GM23338 (cell line): ENCODE measurements around the gene CCDC117. TPM values are rescaled to one million over a fixed set of nuclear protein-coding genes. Genes with fewer than 3 reads are reported as not detected.
"Not testable (repeated sequence)": the region's sequence is repeated elsewhere in the genome, so short reads cannot be mapped to it uniquely, and the experiment has no call there.

Experiments
- ATAC-seq: fragments of 200-7000 bp; cut with Tn5 transposase; 3 replicates; pipeline ENCODE4 v1.9.1; 2020
- DNase-seq: peaks from one replicate; pipeline ENCODE4 v3.0.0-alpha.2; 2015; ENCODE audit warnings: low spot score
- H2AFZ ChIP-seq: fragments of 200-600 bp; sonication (generic); 2 replicates; pipeline ENCODE4 v1.8.0; 2016; ENCODE audit warnings: antibody characterized with exemption, mild to moderate bottlenecking, moderate library complexity
- H3F3A ChIP-seq: fragments of 200-600 bp; sonication (generic); replicated peaks from 2 replicates; pipeline ENCODE4 v1.8.0; 2017; ENCODE audit warnings: antibody characterized with exemption, mixed run types, low read depth
- H3K27ac ChIP-seq: fragments of 200-600 bp; sonication (generic); 2 replicates; pipeline ENCODE4 v1.6.1; 2016; ENCODE audit warnings: low read depth
- H3K27me3 ChIP-seq: fragments of 200-600 bp; sonication (generic); 2 replicates; pipeline ENCODE4 v1.8.0; 2016; ENCODE audit warnings: mild to moderate bottlenecking, mixed run types, moderate library complexity; ENCODE audit not compliant: insufficient read depth
- H3K36me3 ChIP-seq: fragments of 200-600 bp; sonication (generic); 2 replicates; pipeline ENCODE4 v1.8.0; 2016; ENCODE audit warnings: mild to moderate bottlenecking; ENCODE audit not compliant: insufficient read depth
- H3K4me1 ChIP-seq: fragments of 200-600 bp; sonication (generic); 2 replicates; pipeline ENCODE4 v1.8.0; 2016; ENCODE audit warnings: mild to moderate bottlenecking, moderate library complexity; ENCODE audit not compliant: insufficient read depth
- H3K4me2 ChIP-seq: fragments of 200-600 bp; sonication (generic); 2 replicates; pipeline ENCODE4 v1.7.1; 2017; ENCODE audit warnings: mixed run types
- H3K4me3 ChIP-seq: fragments of 200-600 bp; sonication (generic); 2 replicates; pipeline ENCODE4 v1.6.1; 2016; ENCODE audit warnings: mixed run types
- H3K79me2 ChIP-seq: fragments of 200-600 bp; sonication (generic); replicated peaks from 2 replicates; pipeline ENCODE4 v1.8.0; 2017; ENCODE audit warnings: mild to moderate bottlenecking; ENCODE audit not compliant: insufficient read depth
- H3K9me2 ChIP-seq: fragments of 200-600 bp; sonication (generic); 2 replicates; pipeline ENCODE4 v1.8.0; 2017; ENCODE audit not compliant: insufficient read depth
- H4K20me1 ChIP-seq: fragments of 200-600 bp; sonication (generic); replicated peaks from 2 replicates; pipeline ENCODE4 v1.8.0; 2017; ENCODE audit warnings: mild to moderate bottlenecking; ENCODE audit not compliant: insufficient read depth
- H3K27ac Mint-ChIP-seq: 2 replicates; pipeline ENCODE4 v1.8.0; 2020; ENCODE audit warnings: inconsistent platforms, mild to moderate bottlenecking, moderate library complexity, mixed read lengths
- H3K27me3 Mint-ChIP-seq: 3 replicates; pipeline ENCODE4 v1.8.0; 2022; ENCODE audit warnings: low read depth, mild to moderate bottlenecking, moderate library complexity, mixed read lengths, inconsistent platforms; ENCODE audit not compliant: insufficient read depth, poor library complexity
- H3K36me3 Mint-ChIP-seq: 3 replicates; pipeline ENCODE4 v1.8.0; 2021; ENCODE audit warnings: low read depth, mild to moderate bottlenecking, inconsistent platforms, moderate library complexity, mixed read lengths
- H3K4me1 Mint-ChIP-seq: 3 replicates; pipeline ENCODE4 v1.8.0; 2020; ENCODE audit warnings: mild to moderate bottlenecking, inconsistent platforms, mixed read lengths
- H3K4me3 Mint-ChIP-seq: 3 replicates; pipeline ENCODE4 v1.8.0; 2021; ENCODE audit warnings: moderate library complexity, mild to moderate bottlenecking, inconsistent platforms, mixed read lengths
- H3K9me3 Mint-ChIP-seq: 3 replicates; pipeline ENCODE4 v1.8.0; 2020; ENCODE audit warnings: moderate library complexity, mild to moderate bottlenecking, inconsistent platforms, mixed read lengths
- CREB1 ChIP-seq: fragments of 250-450 bp; sonication (Bioruptor Pico); IDR thresholded peaks from 2 replicates; pipeline ENCODE4 v1.5.0; 2020; ENCODE audit warnings: low read depth, mild to moderate bottlenecking, moderate library complexity
- EZH2 ChIP-seq: fragments of 200-600 bp; sonication (generic); IDR thresholded peaks from one replicate; pipeline ENCODE4 v1.8.0; 2017; ENCODE audit warnings: antibody characterized with exemption, mild to moderate bottlenecking, low read depth; ENCODE audit not compliant: unreplicated experiment
- EZH2phosphoT487 ChIP-seq: fragments of 200-600 bp; sonication (generic); IDR thresholded peaks from one replicate; pipeline ENCODE4 v1.8.1; 2018; ENCODE audit warnings: antibody characterized with exemption; ENCODE audit not compliant: unreplicated experiment
- JUNB ChIP-seq: IDR thresholded peaks from one replicate; pipeline ENCODE4 v1.6.1; 2016; ENCODE audit warnings: antibody characterized with exemption; ENCODE audit not compliant: unreplicated experiment
- NANOG ChIP-seq: IDR thresholded peaks from 2 replicates; pipeline ENCODE4 v1.6.1; 2016; ENCODE audit warnings: antibody characterized with exemption, borderline replicate concordance
- POLR2AphosphoS5 ChIP-seq: IDR thresholded peaks from 2 replicates; pipeline ENCODE4 v1.6.1; 2016; ENCODE audit warnings: antibody characterized with exemption, low read depth
- STAT1 ChIP-seq: IDR thresholded peaks from one replicate; pipeline ENCODE4 v1.6.1; 2016; ENCODE audit warnings: antibody characterized with exemption; ENCODE audit not compliant: unreplicated experiment
- ZNF114 ChIP-seq: fragments of 250-450 bp; sonication (Bioruptor Pico); IDR thresholded peaks from 2 replicates; pipeline ENCODE4 v1.5.0; 2020; ENCODE audit warnings: mild to moderate bottlenecking, moderate library complexity
- ZNF331 ChIP-seq: fragments of 250-450 bp; sonication (Bioruptor Pico); IDR thresholded peaks from 2 replicates; pipeline ENCODE4 v1.5.0; 2020; ENCODE audit warnings: low read depth, mild to moderate bottlenecking, moderate library complexity
- polyA plus RNA-seq: library from polyadenylated mRNA; unstranded; fragments of >200 nt; fragmentation: Nextera tagmentation; extraction: Ambion mirVana; gene quantifications from 2 replicates; pipeline ENCODE4 v1.2.1, GENCODE V29; 2016
- total RNA-seq: library from RNA; depleted of rRNA; stranded (reverse); fragments of >200 nt; shearing (Covaris generic); gene quantifications from 2 replicates; pipeline ENCODE4 v1.2.3, GENCODE V29; 2014
- TF ChIP-seq, protein P1 (sequence below): IDR thresholded peaks from one replicate; pipeline ENCODE4 v1.6.1; 2018; ENCODE audit warnings: antibody characterized with exemption; ENCODE audit not compliant: unreplicated experiment
- TF ChIP-seq, protein P2 (sequence below), 2 experiments: fragments of 200-600 bp in 1 of 2; sonication (generic) in 1 of 2; conservative IDR thresholded peaks; 2 replicates each; pipeline versions ENCODE4 v1.5.1 to v1.6.1; 2016 to 2017; ENCODE audit warnings: antibody characterized with exemption in 2 of 2, low read depth in 2 of 2, mild to moderate bottlenecking in 2 of 2, moderate library complexity in 1 of 2
- TF ChIP-seq, protein P3 (sequence below): IDR thresholded peaks from 2 replicates; pipeline ENCODE4 v1.6.1; 2016; ENCODE audit warnings: antibody characterized with exemption

The CCDC117 gene
- total and polyA plus RNA-seq, 2 experiments from 2014 or later, result 23.9 to 54.1 TPM

DNA sequence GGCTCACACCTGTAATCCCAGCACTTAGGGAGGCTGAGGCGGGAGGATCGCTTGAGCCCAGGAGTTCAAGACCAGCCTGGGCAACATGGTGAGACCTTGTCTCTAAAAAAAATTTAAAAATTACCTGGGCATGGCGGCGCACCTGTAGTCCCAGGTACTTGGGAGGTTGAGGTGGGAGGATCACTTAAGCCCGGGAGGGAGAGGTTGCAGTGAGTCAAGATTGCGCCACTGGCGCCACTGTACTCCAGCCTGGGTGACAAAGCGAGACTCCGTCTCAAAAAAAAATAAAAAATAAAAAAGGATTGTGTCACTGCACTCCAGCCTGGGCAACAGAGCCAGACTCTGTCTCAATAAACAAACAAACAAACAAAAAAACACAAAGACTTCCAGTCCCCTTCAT, 52.0 kb downstream of the CCDC117 start:
- not testable (repeated sequence) for ATAC-seq, DNase-seq, H3K27me3 Mint-ChIP-seq, H3F3A ChIP-seq, H2AFZ ChIP-seq, H3K27me3 ChIP-seq, H4K20me1 ChIP-seq, H3K4me3 ChIP-seq, H3K27ac Mint-ChIP-seq, H3K36me3 ChIP-seq, H3K9me3 Mint-ChIP-seq, H3K4me3 Mint-ChIP-seq, H3K4me2 ChIP-seq, H3K79me2 ChIP-seq, H3K9me2 ChIP-seq, H3K36me3 Mint-ChIP-seq, H3K4me1 Mint-ChIP-seq, H3K4me1 ChIP-seq, H3K27ac ChIP-seq

DNA sequence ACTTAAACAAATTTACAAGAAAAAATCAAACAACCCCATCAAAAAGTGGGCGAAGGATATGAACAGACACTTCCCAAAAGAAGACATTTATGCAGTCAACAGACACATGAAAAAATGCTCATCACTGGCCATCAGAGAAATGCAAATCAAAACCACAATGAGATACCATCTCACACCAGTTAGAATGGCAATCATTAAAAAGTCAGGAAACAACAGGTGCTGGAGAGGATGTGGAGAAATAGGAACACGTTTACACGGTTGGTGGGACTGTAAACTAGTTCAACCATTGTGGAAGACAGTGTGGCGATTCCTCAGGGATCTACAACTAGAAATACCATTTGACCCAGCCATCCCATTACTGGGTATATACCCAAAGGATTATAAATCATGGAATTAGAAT, 53.9 kb downstream of the CCDC117 start:
- H4K20me1 ChIP-seq, DNase-seq, H3K27ac ChIP-seq, H3K9me2 ChIP-seq, H2AFZ ChIP-seq, H3K27ac Mint-ChIP-seq, H3K4me2 ChIP-seq, H3K27me3 ChIP-seq, H3K36me3 Mint-ChIP-seq, H3K9me3 Mint-ChIP-seq, H3K4me3 ChIP-seq, H3K4me1 ChIP-seq, H3K4me1 Mint-ChIP-seq, H3K4me3 Mint-ChIP-seq, H3F3A ChIP-seq, H3K79me2 ChIP-seq, ATAC-seq, H3K36me3 ChIP-seq: not testable (repeated sequence)
- peaks cover 10% of the 10 kb centered on the region for H3K27me3 Mint-ChIP-seq

DNA sequence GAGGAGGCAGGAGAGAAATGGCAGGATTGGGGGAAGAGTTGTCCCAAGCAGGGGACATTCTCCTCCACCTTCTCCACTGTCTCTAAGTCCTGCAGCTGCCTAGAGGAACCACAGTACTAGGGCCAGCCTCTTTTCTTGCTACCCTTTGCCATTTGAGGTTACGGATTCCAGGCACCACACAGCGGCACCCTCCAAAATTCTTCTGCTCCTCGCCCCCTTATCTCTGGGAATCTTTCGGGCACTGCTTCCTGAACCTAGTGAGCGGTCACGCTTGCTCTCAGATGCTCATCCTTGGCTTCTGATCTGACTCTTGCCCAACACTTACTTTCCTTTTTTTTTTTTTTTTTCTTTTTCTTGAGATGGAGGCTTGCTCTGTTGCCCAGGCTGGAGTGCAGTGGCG, 54.4 kb downstream of the CCDC117 start:
- H3K79me2 ChIP-seq, result no peaks in the 10 kb centered on the region
- H3K4me1 ChIP-seq, result no peaks in the 10 kb centered on the region
- Mint-ChIP-seq H3K4me1 (no peaks in the 10 kb centered on the region; the same call in 2 of the 3 replicates), H3K9me3 (no peaks in the 10 kb centered on the region), H3K27ac (no peak overlapping the region), H3K27me3 (peaks cover 10% of the 10 kb centered on the region), H3K4me3 (no peak overlapping the region), H3K36me3 (no peaks in the 10 kb centered on the region; the same call in 2 of the 3 replicates)
- H3K4me2 ChIP-seq, result no peak overlapping the region
- no peak for ATAC-seq
- H4K20me1 ChIP-seq, result no peaks in the 10 kb centered on the region
- H3K36me3 ChIP-seq, result no peaks in the 10 kb centered on the region
- H3F3A ChIP-seq, result peaks cover 3% of the 10 kb centered on the region; the same call in 1 of the 2 replicates
- no peak for DNase-seq
- no peaks in the 10 kb centered on the region for H3K27me3 ChIP-seq
- H2AFZ ChIP-seq, result no peak overlapping the region
- no peak overlapping the region for H3K27ac ChIP-seq
- no peak overlapping the region for H3K4me3 ChIP-seq
- no peaks in the 10 kb centered on the region for H3K9me2 ChIP-seq
- TF ChIP-seq POLR2AphosphoS5 (no peak), ZNF331 (CRISPR knock-in tag) (no peak), ZNF114 (CRISPR knock-in tag) (no peak), NANOG (no peak), JUNB (no peak), STAT1 (no peak), EZH2phosphoT487 (no peak), EZH2 (no peak), CREB1 (no peak)
- TF ChIP-seq, protein P1, sequence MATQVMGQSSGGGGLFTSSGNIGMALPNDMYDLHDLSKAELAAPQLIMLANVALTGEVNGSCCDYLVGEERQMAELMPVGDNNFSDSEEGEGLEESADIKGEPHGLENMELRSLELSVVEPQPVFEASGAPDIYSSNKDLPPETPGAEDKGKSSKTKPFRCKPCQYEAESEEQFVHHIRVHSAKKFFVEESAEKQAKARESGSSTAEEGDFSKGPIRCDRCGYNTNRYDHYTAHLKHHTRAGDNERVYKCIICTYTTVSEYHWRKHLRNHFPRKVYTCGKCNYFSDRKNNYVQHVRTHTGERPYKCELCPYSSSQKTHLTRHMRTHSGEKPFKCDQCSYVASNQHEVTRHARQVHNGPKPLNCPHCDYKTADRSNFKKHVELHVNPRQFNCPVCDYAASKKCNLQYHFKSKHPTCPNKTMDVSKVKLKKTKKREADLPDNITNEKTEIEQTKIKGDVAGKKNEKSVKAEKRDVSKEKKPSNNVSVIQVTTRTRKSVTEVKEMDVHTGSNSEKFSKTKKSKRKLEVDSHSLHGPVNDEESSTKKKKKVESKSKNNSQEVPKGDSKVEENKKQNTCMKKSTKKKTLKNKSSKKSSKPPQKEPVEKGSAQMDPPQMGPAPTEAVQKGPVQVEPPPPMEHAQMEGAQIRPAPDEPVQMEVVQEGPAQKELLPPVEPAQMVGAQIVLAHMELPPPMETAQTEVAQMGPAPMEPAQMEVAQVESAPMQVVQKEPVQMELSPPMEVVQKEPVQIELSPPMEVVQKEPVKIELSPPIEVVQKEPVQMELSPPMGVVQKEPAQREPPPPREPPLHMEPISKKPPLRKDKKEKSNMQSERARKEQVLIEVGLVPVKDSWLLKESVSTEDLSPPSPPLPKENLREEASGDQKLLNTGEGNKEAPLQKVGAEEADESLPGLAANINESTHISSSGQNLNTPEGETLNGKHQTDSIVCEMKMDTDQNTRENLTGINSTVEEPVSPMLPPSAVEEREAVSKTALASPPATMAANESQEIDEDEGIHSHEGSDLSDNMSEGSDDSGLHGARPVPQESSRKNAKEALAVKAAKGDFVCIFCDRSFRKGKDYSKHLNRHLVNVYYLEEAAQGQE, result no peak
- TF ChIP-seq, protein P2, sequence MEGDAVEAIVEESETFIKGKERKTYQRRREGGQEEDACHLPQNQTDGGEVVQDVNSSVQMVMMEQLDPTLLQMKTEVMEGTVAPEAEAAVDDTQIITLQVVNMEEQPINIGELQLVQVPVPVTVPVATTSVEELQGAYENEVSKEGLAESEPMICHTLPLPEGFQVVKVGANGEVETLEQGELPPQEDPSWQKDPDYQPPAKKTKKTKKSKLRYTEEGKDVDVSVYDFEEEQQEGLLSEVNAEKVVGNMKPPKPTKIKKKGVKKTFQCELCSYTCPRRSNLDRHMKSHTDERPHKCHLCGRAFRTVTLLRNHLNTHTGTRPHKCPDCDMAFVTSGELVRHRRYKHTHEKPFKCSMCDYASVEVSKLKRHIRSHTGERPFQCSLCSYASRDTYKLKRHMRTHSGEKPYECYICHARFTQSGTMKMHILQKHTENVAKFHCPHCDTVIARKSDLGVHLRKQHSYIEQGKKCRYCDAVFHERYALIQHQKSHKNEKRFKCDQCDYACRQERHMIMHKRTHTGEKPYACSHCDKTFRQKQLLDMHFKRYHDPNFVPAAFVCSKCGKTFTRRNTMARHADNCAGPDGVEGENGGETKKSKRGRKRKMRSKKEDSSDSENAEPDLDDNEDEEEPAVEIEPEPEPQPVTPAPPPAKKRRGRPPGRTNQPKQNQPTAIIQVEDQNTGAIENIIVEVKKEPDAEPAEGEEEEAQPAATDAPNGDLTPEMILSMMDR (conservative IDR thresholded peaks at IDR 0.05; ENCODE audit: low read depth in 2 of 2), result no peak
- TF ChIP-seq, protein P3, sequence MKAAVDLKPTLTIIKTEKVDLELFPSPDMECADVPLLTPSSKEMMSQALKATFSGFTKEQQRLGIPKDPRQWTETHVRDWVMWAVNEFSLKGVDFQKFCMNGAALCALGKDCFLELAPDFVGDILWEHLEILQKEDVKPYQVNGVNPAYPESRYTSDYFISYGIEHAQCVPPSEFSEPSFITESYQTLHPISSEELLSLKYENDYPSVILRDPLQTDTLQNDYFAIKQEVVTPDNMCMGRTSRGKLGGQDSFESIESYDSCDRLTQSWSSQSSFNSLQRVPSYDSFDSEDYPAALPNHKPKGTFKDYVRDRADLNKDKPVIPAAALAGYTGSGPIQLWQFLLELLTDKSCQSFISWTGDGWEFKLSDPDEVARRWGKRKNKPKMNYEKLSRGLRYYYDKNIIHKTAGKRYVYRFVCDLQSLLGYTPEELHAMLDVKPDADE, result no peak
